Measurements from ENCODE around the gene ERBB4. TPM values are rescaled to one million over a fixed set of nuclear protein-coding genes. Genes with fewer than 3 reads are reported as not detected.

Gene ERBB4
- total RNA-seq, 1 donor from 2014 or later, result 2.2 TPM

GRCh38 chr2:211396815-211397214, 1141.8 kb downstream of the ERBB4 start:
- no peak overlapping the region for H3K4me3 ChIP-seq (ENCODE audit: low read depth, low read length)
- no peak for DNase-seq (ENCODE audit: low read depth)
- TF ChIP-seq CTCF (conservative IDR thresholded peaks at IDR 0.05; ENCODE audit: low read depth, low read length), result no peak

- TF ChIP-seq CTCF (conservative IDR thresholded peaks at IDR 0.05; ENCODE audit: low read depth, low read length), result no peak
- DNase-seq (ENCODE audit: low read depth), result no peak
- H3K4me3 ChIP-seq (ENCODE audit: low read depth, low read length), result no peak overlapping the region
Observed at GRCh38 chr2:211391189-211391567, 1147.4 kb downstream of the ERBB4 start.

DNA sequence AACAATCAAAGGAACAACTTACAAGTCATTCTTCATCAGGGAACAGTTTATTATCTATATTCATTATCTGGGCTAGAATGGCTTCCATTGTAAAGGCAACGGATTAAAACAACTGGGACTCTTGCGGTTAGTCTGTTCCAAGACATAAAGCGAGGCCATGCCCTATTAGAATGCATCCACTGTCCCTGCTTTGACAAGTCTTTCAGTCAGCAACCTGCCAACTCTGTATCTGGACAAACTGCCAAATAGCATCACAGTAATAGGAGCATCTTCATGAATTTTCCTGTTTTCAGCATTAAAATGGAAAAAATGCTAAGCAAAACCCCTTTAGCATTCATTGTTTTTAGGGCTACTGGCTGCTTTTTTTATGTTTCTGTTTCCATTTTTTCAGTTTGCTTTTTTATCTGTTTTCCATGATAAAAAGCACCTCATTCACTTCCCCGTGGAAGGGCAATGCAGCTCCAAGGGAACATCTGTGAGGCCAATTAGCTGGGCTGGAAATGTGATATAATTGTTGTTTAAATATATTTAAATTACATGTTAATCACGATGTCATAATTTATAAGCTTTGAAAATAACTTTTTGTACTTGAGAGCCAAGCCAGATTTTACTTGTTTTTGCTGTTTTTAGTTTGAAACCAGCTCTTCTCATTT, 1147.9 kb downstream of the ERBB4 start:
- DNase-seq (ENCODE audit: low read depth), result no peak
- no peak for TF ChIP-seq CTCF (conservative IDR thresholded peaks at IDR 0.05; ENCODE audit: low read depth, low read length)
- H3K4me3 ChIP-seq (ENCODE audit: low read depth, low read length), result no peak overlapping the region

- no peak for TF ChIP-seq CTCF (conservative IDR thresholded peaks at IDR 0.05; ENCODE audit: low read depth, low read length)
- no peak overlapping the region for H3K4me3 ChIP-seq (ENCODE audit: low read depth, low read length)
- no peak for DNase-seq (ENCODE audit: low read depth)
Observed at GRCh38 chr2:211387734-211388133, 1150.9 kb downstream of the ERBB4 start.

GRCh38 chr2:211380041-211380440, 1158.6 kb downstream of the ERBB4 start:
- DNase-seq (ENCODE audit: low read depth), result no peak
- H3K4me3 ChIP-seq (ENCODE audit: low read depth, low read length), result no peak overlapping the region
- TF ChIP-seq CTCF (conservative IDR thresholded peaks at IDR 0.05; ENCODE audit: low read depth, low read length), result no peak

- TF ChIP-seq CTCF (conservative IDR thresholded peaks at IDR 0.05; ENCODE audit: low read depth, low read length), result no peak
- DNase-seq (ENCODE audit: low read depth), result no peak
- H3K4me3 ChIP-seq (ENCODE audit: low read depth, low read length), result no peak overlapping the region
Observed at GRCh38 chr2:211376410-211376809, 1162.2 kb downstream of the ERBB4 start.

DNA sequence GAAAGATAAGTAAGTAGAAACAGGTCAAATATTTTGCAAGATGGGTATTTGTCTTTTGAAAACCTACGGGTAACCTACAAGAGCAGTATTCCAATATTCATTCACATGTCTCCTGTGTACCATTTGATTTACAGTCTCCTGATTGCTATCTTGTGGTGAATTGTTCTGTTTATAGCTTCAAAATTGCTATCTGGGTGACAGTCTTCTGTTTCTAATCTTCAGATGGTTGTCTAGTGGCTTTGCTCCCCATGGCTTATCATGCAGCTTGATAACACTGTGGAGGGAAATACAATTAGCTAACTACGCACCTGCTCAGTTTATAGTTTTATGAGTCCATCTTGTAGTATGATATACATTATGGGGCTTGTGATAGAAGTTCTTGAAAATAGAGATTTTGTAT, 1165.4 kb downstream of the ERBB4 start:
- TF ChIP-seq CTCF (conservative IDR thresholded peaks at IDR 0.05; ENCODE audit: low read depth, low read length), result no peak
- DNase-seq (ENCODE audit: low read depth), result no peak
- no peak overlapping the region for H3K4me3 ChIP-seq (ENCODE audit: low read depth, low read length)
